PC-9 (cell line): ENCODE results near the gene C2orf15. TPM values are rescaled to one million over a fixed set of nuclear protein-coding genes. Genes with fewer than 3 reads are reported as not detected.

ENCODE experiments used
- BruUV-seq: library from RNA; stranded (reverse); fragments of 400-500 nt; replicated peaks from 2 replicates; lab custom pipeline; 2021; lab: Mats Ljungman, UMichigan
- CTCF ChIA-PET: fragments of 300-600 bp; sonication (Branson Sonifier 250); formaldehyde crosslinking; loops from one replicate; lab custom pipeline; 2022; ENCODE audit warnings: antibody characterized with exemption; lab: Charles Lee
- POLR2A ChIA-PET: fragments of 300-600 bp; sonication (Branson Sonifier 250); formaldehyde crosslinking; loops from one replicate; lab custom pipeline; 2022; ENCODE audit warnings: antibody characterized with exemption; ENCODE audit not compliant: unreplicated experiment; lab: Charles Lee
- DNase-seq, 2 experiments: peaks; one replicate each; pipeline versions ENCODE4 v3.0.0 to v3.0.0-alpha.2; 2015 to 2022; ENCODE audit warnings: mixed read lengths in 1 of 2
- H2AFZ ChIP-seq: fragments of 200-600 bp; sonication (generic); 2 replicates; pipeline ENCODE4 v1.8.1; 2017; ENCODE audit warnings: antibody characterized with exemption
- H3F3A ChIP-seq: fragments of 200-600 bp; sonication (generic); 2 replicates; pipeline ENCODE4 v1.8.1; 2017; ENCODE audit warnings: antibody characterized with exemption, mild to moderate bottlenecking, low read depth; ENCODE audit not compliant: insufficient read depth
- H3K27ac ChIP-seq: fragments of 200-600 bp; sonication (generic); 2 replicates; pipeline ENCODE4 v1.6.1; 2016; ENCODE audit warnings: mixed run types
- H3K27me3 ChIP-seq: fragments of 200-600 bp; sonication (generic); 2 replicates; pipeline ENCODE4 v1.6.1; 2016; ENCODE audit warnings: low read depth, mixed run types; ENCODE audit not compliant: insufficient read depth
- H3K36me3 ChIP-seq: fragments of 200-600 bp; sonication (generic); 2 replicates; pipeline ENCODE4 v1.6.1; 2016; ENCODE audit warnings: low read depth, mixed run types
- H3K4me1 ChIP-seq: fragments of 200-600 bp; sonication (generic); replicated peaks from 2 replicates; pipeline ENCODE4 v1.6.1; 2016; ENCODE audit warnings: mixed run types; ENCODE audit not compliant: insufficient read depth
- H3K4me2 ChIP-seq: fragments of 200-600 bp; sonication (generic); 2 replicates; pipeline ENCODE4 v1.6.1; 2017; ENCODE audit warnings: mixed run types
- H3K4me3 ChIP-seq: fragments of 200-600 bp; sonication (generic); 2 replicates; pipeline ENCODE4 v1.6.1; 2016; ENCODE audit warnings: mixed run types
- H3K79me2 ChIP-seq: fragments of 200-600 bp; sonication (generic); 2 replicates; pipeline ENCODE4 v1.6.1; 2017; ENCODE audit warnings: low read depth, mixed run types
- H3K9me2 ChIP-seq: fragments of 200-600 bp; sonication (generic); 2 replicates; pipeline ENCODE4 v1.8.1; 2017; ENCODE audit warnings: mild to moderate bottlenecking; ENCODE audit not compliant: insufficient read depth
- H3K9me3 ChIP-seq: fragments of 200-600 bp; sonication (generic); 2 replicates; pipeline ENCODE4 v1.8.1; 2016; ENCODE audit warnings: low read depth; ENCODE audit not compliant: insufficient read depth
- H4K20me1 ChIP-seq: fragments of 200-600 bp; sonication (generic); 2 replicates; pipeline ENCODE4 v1.8.1; 2017; ENCODE audit not compliant: insufficient read depth
- EZH2 ChIP-seq: fragments of 200-600 bp; sonication (generic); IDR thresholded peaks from 2 replicates; pipeline ENCODE4 v1.8.0; 2017; ENCODE audit warnings: antibody characterized with exemption, low read depth
- intact Hi-C: fragments of 100-400 bp; cut with micrococcal nuclease; formaldehyde crosslinking; loops from one replicate; pipeline ENCODE4 v1.10.0; 2022; ENCODE audit not compliant: unreplicated experiment
- total RNA-seq: library from RNA; stranded (reverse); gene quantifications from 2 replicates; pipeline ENCODE4 v1.2.3, GENCODE V29; 2021
- TF ChIP-seq, protein P1 (sequence below): fragments of 200-600 bp; sonication (generic); conservative IDR thresholded peaks from 2 replicates; pipeline ENCODE4 v1.6.1; 2017; ENCODE audit warnings: mixed run types, antibody characterized with exemption, mild to moderate bottlenecking, moderate library complexity

The C2orf15 gene
- total RNA-seq, 1 experiment from 2014 or later: 18.0 TPM

- intact Hi-C loops: no loop called here
- no peaks in the 10 kb centered on the region for H3K79me2 ChIP-seq
- BruUV-seq: no TSS peak
- POLR2A ChIA-PET: no interaction called here
- H2AFZ ChIP-seq: no peak overlapping the region
- H3K4me3 ChIP-seq: no peak overlapping the region
- TF ChIP-seq, protein P1, sequence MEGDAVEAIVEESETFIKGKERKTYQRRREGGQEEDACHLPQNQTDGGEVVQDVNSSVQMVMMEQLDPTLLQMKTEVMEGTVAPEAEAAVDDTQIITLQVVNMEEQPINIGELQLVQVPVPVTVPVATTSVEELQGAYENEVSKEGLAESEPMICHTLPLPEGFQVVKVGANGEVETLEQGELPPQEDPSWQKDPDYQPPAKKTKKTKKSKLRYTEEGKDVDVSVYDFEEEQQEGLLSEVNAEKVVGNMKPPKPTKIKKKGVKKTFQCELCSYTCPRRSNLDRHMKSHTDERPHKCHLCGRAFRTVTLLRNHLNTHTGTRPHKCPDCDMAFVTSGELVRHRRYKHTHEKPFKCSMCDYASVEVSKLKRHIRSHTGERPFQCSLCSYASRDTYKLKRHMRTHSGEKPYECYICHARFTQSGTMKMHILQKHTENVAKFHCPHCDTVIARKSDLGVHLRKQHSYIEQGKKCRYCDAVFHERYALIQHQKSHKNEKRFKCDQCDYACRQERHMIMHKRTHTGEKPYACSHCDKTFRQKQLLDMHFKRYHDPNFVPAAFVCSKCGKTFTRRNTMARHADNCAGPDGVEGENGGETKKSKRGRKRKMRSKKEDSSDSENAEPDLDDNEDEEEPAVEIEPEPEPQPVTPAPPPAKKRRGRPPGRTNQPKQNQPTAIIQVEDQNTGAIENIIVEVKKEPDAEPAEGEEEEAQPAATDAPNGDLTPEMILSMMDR: no peak
- TF ChIP-seq EZH2: no peak
- no peaks in the 10 kb centered on the region for H3K9me2 ChIP-seq
- H3K9me3 ChIP-seq: no peaks in the 10 kb centered on the region
- peaks cover 13% of the 10 kb centered on the region for H3K4me1 ChIP-seq
- no peaks in the 10 kb centered on the region for H3K27me3 ChIP-seq
- peaks cover 10% of the 10 kb centered on the region; the same call in 1 of the 2 replicates for H3F3A ChIP-seq
- peaks cover 9% of the 10 kb centered on the region for H4K20me1 ChIP-seq
- H3K4me2 ChIP-seq: peak overlapping the region; percentile 24; the same call in 1 of the 2 replicates
- H3K27ac ChIP-seq: 0 out of 2 replicates have a peak overlapping the region, but pooled peaks have one; percentile 10
- CTCF ChIA-PET: no interaction called here
- H3K36me3 ChIP-seq: peaks cover 20% of the 10 kb centered on the region
- DNase-seq: peak; percentile 23 to 52
Measured at GRCh38 chr2:99198103-99198841, 56.8 kb downstream of the C2orf15 start.

DNA sequence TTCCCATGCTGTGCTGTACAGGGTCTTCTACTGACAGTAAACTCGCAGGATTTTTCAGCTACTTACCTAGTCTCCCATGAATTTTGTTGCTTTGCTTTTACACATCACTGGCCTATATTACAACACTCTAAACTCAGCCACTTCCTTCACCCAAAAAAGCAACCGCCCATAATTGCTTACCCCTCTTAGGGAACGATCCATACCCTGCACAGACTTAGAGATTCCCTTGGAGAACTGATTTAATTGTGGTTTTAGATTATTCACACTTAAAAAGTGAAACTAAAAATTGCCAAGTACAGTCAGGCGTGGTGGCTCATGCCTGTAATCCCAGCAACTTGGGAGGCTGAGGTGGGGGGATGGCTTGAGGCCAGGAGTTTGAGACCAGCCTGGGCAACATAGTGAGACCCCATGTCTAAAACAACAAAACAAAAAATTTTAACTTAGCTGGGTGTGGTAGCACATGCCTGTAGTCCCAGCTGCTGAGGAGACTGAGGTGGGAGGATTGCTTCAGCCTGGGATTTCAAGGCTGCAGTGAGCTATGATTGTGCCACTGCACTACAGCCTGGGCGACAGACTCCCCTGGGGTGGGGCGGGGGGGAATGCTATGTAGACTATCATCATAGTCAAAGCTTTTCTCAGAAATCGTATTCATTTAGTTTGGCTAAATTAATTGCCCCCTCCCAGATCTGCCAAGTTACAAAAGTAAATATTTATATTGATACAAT, 58.7 kb downstream of the C2orf15 start:
- H3K27ac ChIP-seq: no peak overlapping the region
- H3K9me2 ChIP-seq: no peaks in the 10 kb centered on the region
- no peak overlapping the region for H2AFZ ChIP-seq
- no peaks in the 10 kb centered on the region; the same call in 1 of the 2 replicates for H4K20me1 ChIP-seq
- H3K36me3 ChIP-seq: peaks cover 6% of the 10 kb centered on the region
- ChIA-PET CTCF (no interaction called here), POLR2A (no interaction called here)
- H3K4me2 ChIP-seq: no peak overlapping the region
- intact Hi-C loops: no loop called here
- no peaks in the 10 kb centered on the region for H3K27me3 ChIP-seq
- H3K4me1 ChIP-seq: peaks cover 13% of the 10 kb centered on the region
- H3F3A ChIP-seq: peaks cover 10% of the 10 kb centered on the region; the same call in 1 of the 2 replicates
- no peaks in the 10 kb centered on the region for H3K79me2 ChIP-seq
- DNase-seq: no peak
- TF ChIP-seq, protein P1: no peak
- TF ChIP-seq EZH2: no peak
- no TSS peak for BruUV-seq
- no peak overlapping the region for H3K4me3 ChIP-seq
- H3K9me3 ChIP-seq: peaks cover 4% of the 10 kb centered on the region

Other genes with a start within 250 kb of the C2orf15 start
- 29.6 and 33.7 TPM in 2 replicates for gene CRACDL, start 205.5 kb upstream of the C2orf15 start, total RNA-seq
- 13.5 and 14.9 TPM in 2 replicates for gene TSGA10, start 13.2 kb downstream of the C2orf15 start, total RNA-seq
- gene LIPT1, start 13.3 kb downstream of the C2orf15 start, total RNA-seq: 10.3 and 11.6 TPM in 2 replicates
- 35.0 and 37.6 TPM in 2 replicates for gene MITD1, start 39.4 kb downstream of the C2orf15 start, total RNA-seq
- 50.1 and 52.6 TPM in 2 replicates for gene MRPL30, start 39.5 kb downstream of the C2orf15 start, total RNA-seq
- gene LYG2, start 114.0 kb downstream of the C2orf15 start, total RNA-seq: not detected in 2 replicates
- gene LYG1, start 159.5 kb downstream of the C2orf15 start, total RNA-seq: 0.78 and 1.5 TPM in 2 replicates
- gene TXNDC9, start 194.6 kb downstream of the C2orf15 start, total RNA-seq: 35.8 and 38.6 TPM in 2 replicates
- gene EIF5B, start 195.7 kb downstream of the C2orf15 start, total RNA-seq: 53.4 and 56.7 TPM in 2 replicates